HepG2 (cell line): ENCODE results near the gene NUP107. TPM values are rescaled to one million over a fixed set of nuclear protein-coding genes. Genes with fewer than 3 reads are reported as not detected.

ENCODE experiments used
- FIP1L1 ChIP-seq: fragments of 200-400 bp; formaldehyde crosslinking; IDR thresholded peaks from 2 replicates; pipeline ENCODE4 v1.6.1; 2018; ENCODE audit warnings: low read depth, mild to moderate bottlenecking, low read length, moderate library complexity, borderline replicate concordance; ENCODE audit not compliant: insufficient read depth
- FOXM1 ChIP-seq: sonication (generic); formaldehyde crosslinking; IDR thresholded peaks from 2 replicates; pipeline ENCODE4 v1.5.0; 2020; ENCODE audit warnings: missing genetic modification reagents
- HNF4A ChIP-seq: sonication (generic); formaldehyde crosslinking; IDR thresholded peaks from 2 replicates; pipeline ENCODE4 v1.4.0; 2020; ENCODE audit warnings: missing genetic modification reagents
- NFIC ChIP-seq: IDR thresholded peaks from 2 replicates; pipeline ENCODE4 v1.6.1; 2012; ENCODE audit warnings: mild to moderate bottlenecking, low read length, inconsistent platforms
- PRMT3 ChIP-seq: sonication (generic); formaldehyde crosslinking; IDR thresholded peaks from 2 replicates; pipeline ENCODE4 v1.8.1; 2022; ENCODE audit warnings: low read depth, mild to moderate bottlenecking, moderate library complexity, missing genetic modification reagents, borderline replicate concordance
- RAD21 ChIP-seq: fragments of 450-650 bp; formaldehyde crosslinking; IDR thresholded peaks from 2 replicates; pipeline ENCODE4 v1.5.0; 2020; ENCODE audit warnings: mild to moderate bottlenecking
- RARA ChIP-seq: IDR thresholded peaks from 2 replicates; pipeline ENCODE4 v1.6.1; 2016; ENCODE audit warnings: missing genetic modification reagents, missing compliant biosample characterization
- RFX3 ChIP-seq: IDR thresholded peaks from 2 replicates; pipeline ENCODE4 v1.6.1; 2016; ENCODE audit warnings: missing biosample characterization, missing genetic modification reagents
- YY1 ChIP-seq: IDR thresholded peaks from 2 replicates; pipeline ENCODE4 v1.6.1; 2011; ENCODE audit warnings: low read length, low read depth, moderate library complexity, mild to moderate bottlenecking; ENCODE audit not compliant: insufficient read depth, insufficient replicate concordance
- ZBTB3 ChIP-seq: sonication (generic); formaldehyde crosslinking; IDR thresholded peaks from 2 replicates; pipeline ENCODE4 v1.4.0; 2020; ENCODE audit warnings: low read depth, mild to moderate bottlenecking, moderate library complexity, missing genetic modification reagents, borderline replicate concordance
- ZNF569 ChIP-seq: sonication (generic); formaldehyde crosslinking; IDR thresholded peaks from 2 replicates; pipeline ENCODE4 v1.5.0; 2020; ENCODE audit warnings: mild to moderate bottlenecking, missing genetic modification reagents, moderate library complexity, borderline replicate concordance
- ZNF589 ChIP-seq: sonication (generic); formaldehyde crosslinking; conservative IDR thresholded peaks from 2 replicates; pipeline ENCODE4 v1.8.0; 2022; ENCODE audit warnings: mild to moderate bottlenecking, moderate library complexity, missing genetic modification reagents
- ZNF720 ChIP-seq: sonication (generic); formaldehyde crosslinking; IDR thresholded peaks from 2 replicates; pipeline ENCODE4 v1.4.0; 2020; ENCODE audit warnings: missing genetic modification reagents
- ZSCAN20 ChIP-seq: sonication (generic); formaldehyde crosslinking; IDR thresholded peaks from 2 replicates; pipeline ENCODE4 v1.4.0; 2020; ENCODE audit warnings: missing genetic modification reagents, mild to moderate bottlenecking, borderline replicate concordance
- polyA plus RNA-seq, 8 experiments: library from polyadenylated mRNA; depleted of rRNA in 3 of 8; stranded (reverse) in 7 of 8; unstranded in 1 of 8; fragments of >200 nt; fragmentation: Illumina TruSeq in 4 of 8; extraction: Trizol in 4 of 8; gene quantifications; 2 replicates each; pipeline versions ENCODE4 v1.2.1 to v1.2.3, GENCODE V29; 2011 to 2016; ENCODE audit warnings: low read depth in 4 of 8, missing spikeins in 1 of 8, mixed read lengths in 1 of 8; ENCODE audit not compliant: insufficient read depth in 1 of 8
- total RNA-seq, 5 experiments: library from RNA; depleted of rRNA; stranded (reverse); fragments of >200 nt; fragmentation: Illumina TruSeq; extraction: Trizol; gene quantifications; 2 replicates each; pipeline ENCODE4 v1.2.3, GENCODE V29; 2016; ENCODE audit warnings: low read depth in 1 of 5
- TF ChIP-seq, protein P1 (sequence below), 2 experiments: sonication (generic) in 1 of 2; formaldehyde crosslinking in 1 of 2; IDR thresholded peaks; 2 replicates each; pipeline versions ENCODE4 v1.5.1 to v1.6.1; 2011 to 2020; ENCODE audit warnings: borderline replicate concordance in 1 of 2, low read depth in 1 of 2, low read length in 1 of 2, mild to moderate bottlenecking in 1 of 2, missing genetic modification reagents in 1 of 2, moderate library complexity in 1 of 2
- TF ChIP-seq, protein P2 (sequence below): sonication (generic); formaldehyde crosslinking; IDR thresholded peaks from 2 replicates; pipeline ENCODE4 v1.8.0; 2022; ENCODE audit warnings: missing genetic modification reagents, mild to moderate bottlenecking, borderline replicate concordance
- TF ChIP-seq, protein P3 (sequence below): sonication (generic); formaldehyde crosslinking; IDR thresholded peaks from 2 replicates; pipeline ENCODE4 v1.5.1; 2020; ENCODE audit warnings: mild to moderate bottlenecking, missing genetic modification reagents, borderline replicate concordance
- TF ChIP-seq, protein P4 (sequence below): sonication (generic); formaldehyde crosslinking; IDR thresholded peaks from 2 replicates; pipeline ENCODE4 v1.4.0; 2020; ENCODE audit warnings: missing genetic modification reagents, borderline replicate concordance

Gene NUP107
- total and polyA plus RNA-seq, 2 of the 13 experiments (the other 11 are each of a cell fraction or from before 2014, with no cell fraction given): 54.7 to 100 TPM

DNA sequence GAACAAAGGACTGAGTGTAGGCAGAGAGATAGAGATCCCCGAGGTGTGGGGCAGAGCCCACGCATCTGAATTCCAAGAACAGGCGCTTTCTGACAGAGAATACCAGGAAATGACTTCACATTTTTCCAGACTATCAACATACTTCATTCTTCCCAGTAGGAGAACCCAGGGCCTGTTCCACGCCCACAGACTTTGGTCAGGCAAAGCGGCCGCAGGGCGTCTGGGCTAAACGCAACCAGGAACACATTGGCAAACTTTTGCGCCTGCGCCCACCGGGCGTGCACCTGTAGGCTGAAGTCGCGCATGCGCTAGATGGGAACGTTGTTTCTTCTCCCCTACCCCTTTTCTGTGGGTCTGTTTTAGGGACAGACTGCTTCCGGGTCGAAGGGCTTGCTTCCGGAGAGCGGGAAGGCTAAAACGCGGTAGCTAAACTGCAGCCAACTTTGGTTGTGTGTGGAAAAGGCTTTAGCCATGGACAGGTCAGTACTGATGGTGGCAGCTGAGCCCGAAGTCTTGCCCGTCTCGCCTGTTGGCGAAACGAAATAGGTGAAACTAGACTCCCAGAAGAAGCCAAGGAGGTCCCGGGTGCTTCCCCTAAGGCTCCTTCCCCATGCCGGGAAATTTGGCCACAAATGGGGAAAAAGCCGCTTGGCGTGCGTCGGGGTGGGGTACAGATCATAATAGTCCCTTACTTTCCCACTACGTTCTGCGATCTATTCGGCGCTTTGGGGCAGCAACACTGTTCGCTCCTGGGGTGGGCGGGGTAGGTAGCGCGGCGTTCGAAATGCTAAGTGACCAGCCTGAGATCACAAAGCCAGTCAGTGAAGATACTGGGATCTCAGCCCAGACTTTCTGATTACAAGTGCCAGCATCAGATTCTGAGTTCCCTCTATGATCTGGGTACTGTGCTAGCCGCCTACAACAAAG, at the start of gene NUP107 (continued):
- TF ChIP-seq YY1 (peak; percentile 61), HNF4A (CRISPR knock-in tag) (peak; percentile 79), ZSCAN20 (CRISPR knock-in tag) (no peak), ZNF589 (CRISPR knock-in tag) (no peak), FIP1L1 (no peak), ZBTB3 (CRISPR knock-in tag) (no peak), ZNF569 (no peak), FOXM1 (no peak), PRMT3 (CRISPR knock-in tag) (no peak), ZNF720 (no peak), RFX3 (CRISPR knock-in tag) (no peak), NFIC (peak; percentile 72; the same call in 1 of the 2 replicates), RARA (peak; percentile 24), RAD21 (CRISPR knock-in tag) (peak; percentile 7; the same call in 1 of the 2 replicates)
- TF ChIP-seq, protein P1, sequence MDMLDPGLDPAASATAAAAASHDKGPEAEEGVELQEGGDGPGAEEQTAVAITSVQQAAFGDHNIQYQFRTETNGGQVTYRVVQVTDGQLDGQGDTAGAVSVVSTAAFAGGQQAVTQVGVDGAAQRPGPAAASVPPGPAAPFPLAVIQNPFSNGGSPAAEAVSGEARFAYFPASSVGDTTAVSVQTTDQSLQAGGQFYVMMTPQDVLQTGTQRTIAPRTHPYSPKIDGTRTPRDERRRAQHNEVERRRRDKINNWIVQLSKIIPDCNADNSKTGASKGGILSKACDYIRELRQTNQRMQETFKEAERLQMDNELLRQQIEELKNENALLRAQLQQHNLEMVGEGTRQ (IDR thresholded peaks at IDR 0.05; ENCODE audit: low read depth, low read length): no peak
- TF ChIP-seq, protein P1 (CRISPR knock-in tag; IDR thresholded peaks at IDR 0.05; ENCODE audit: borderline replicate concordance): no peak
- TF ChIP-seq, protein P2, sequence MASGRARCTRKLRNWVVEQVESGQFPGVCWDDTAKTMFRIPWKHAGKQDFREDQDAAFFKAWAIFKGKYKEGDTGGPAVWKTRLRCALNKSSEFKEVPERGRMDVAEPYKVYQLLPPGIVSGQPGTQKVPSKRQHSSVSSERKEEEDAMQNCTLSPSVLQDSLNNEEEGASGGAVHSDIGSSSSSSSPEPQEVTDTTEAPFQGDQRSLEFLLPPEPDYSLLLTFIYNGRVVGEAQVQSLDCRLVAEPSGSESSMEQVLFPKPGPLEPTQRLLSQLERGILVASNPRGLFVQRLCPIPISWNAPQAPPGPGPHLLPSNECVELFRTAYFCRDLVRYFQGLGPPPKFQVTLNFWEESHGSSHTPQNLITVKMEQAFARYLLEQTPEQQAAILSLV (CRISPR knock-in tag): peak; percentile 34; the same call in 1 of the 2 replicates
- TF ChIP-seq, protein P3, sequence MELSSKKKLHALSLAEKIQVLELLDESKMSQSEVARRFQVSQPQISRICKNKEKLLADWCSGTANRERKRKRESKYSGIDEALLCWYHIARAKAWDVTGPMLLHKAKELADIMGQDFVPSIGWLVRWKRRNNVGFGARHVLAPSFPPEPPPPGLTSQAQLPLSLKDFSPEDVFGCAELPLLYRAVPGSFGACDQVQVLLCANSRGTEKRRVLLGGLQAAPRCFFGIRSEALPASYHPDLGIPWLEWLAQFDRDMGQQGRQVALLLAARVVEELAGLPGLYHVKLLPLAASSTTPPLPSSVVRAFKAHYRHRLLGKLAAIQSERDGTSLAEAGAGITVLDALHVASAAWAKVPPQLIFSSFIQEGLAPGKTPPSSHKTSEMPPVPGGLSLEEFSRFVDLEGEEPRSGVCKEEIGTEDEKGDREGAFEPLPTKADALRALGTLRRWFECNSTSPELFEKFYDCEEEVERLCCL (CRISPR knock-in tag): 0 out of 2 replicates have a peak, but pooled peaks have one; percentile 71
- TF ChIP-seq, protein P4, sequence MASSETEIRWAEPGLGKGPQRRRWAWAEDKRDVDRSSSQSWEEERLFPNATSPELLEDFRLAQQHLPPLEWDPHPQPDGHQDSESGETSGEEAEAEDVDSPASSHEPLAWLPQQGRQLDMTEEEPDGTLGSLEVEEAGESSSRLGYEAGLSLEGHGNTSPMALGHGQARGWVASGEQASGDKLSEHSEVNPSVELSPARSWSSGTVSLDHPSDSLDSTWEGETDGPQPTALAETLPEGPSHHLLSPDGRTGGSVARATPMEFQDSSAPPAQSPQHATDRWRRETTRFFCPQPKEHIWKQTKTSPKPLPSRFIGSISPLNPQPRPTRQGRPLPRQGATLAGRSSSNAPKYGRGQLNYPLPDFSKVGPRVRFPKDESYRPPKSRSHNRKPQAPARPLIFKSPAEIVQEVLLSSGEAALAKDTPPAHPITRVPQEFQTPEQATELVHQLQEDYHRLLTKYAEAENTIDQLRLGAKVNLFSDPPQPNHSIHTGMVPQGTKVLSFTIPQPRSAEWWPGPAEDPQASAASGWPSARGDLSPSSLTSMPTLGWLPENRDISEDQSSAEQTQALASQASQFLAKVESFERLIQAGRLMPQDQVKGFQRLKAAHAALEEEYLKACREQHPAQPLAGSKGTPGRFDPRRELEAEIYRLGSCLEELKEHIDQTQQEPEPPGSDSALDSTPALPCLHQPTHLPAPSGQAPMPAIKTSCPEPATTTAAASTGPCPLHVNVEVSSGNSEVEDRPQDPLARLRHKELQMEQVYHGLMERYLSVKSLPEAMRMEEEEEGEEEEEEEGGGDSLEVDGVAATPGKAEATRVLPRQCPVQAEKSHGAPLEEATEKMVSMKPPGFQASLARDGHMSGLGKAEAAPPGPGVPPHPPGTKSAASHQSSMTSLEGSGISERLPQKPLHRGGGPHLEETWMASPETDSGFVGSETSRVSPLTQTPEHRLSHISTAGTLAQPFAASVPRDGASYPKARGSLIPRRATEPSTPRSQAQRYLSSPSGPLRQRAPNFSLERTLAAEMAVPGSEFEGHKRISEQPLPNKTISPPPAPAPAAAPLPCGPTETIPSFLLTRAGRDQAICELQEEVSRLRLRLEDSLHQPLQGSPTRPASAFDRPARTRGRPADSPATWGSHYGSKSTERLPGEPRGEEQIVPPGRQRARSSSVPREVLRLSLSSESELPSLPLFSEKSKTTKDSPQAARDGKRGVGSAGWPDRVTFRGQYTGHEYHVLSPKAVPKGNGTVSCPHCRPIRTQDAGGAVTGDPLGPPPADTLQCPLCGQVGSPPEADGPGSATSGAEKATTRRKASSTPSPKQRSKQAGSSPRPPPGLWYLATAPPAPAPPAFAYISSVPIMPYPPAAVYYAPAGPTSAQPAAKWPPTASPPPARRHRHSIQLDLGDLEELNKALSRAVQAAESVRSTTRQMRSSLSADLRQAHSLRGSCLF (CRISPR knock-in tag): no peak
